HepG2 (cell line): ENCODE measurements around the gene SAPCD2. TPM values are rescaled to one million over a fixed set of nuclear protein-coding genes. Genes with fewer than 3 reads are reported as not detected.

Source experiments
- ATAC-seq: fragments of 200-7000 bp; cut with Tn5 transposase; 3 replicates; pipeline ENCODE4 v1.9.1; 2020; ENCODE audit warnings: mild to moderate bottlenecking, moderate library complexity
- BruUV-seq: library from RNA; stranded (reverse); fragments of 400-500 nt; replicated peaks from 2 replicates; lab custom pipeline; 2021; lab: Mats Ljungman, UMichigan
- CTCF ChIA-PET: fragments of 300-600 bp; formaldehyde crosslinking; extraction: SDS; loops from one replicate; lab custom pipeline; 2021; ENCODE audit warnings: low total read pairs, inconsistent platforms, low intra/inter-chr PET ratio; lab: Yijun Ruan, JAX
- POLR2A ChIA-PET: fragments of 350-600 bp; sonication (Branson Sonifier 250); formaldehyde crosslinking; loops from one replicate; lab custom pipeline; 2020; ENCODE audit warnings: antibody characterized with exemption, inconsistent platforms; lab: Yijun Ruan, JAX
- DNase-seq: peaks from one replicate; pipeline ENCODE4 v3.0.0-alpha.2; 2015; ENCODE audit warnings: low spot score
- FAIRE-seq: peaks from 3 replicates; lab custom pipeline; 2011; peaks lifted over from hg19 to GRCh38; lab: Jason Lieb, UNC
- H2AFZ ChIP-seq: one replicate; pipeline ENCODE4 v1.6.1; 2011; ENCODE audit warnings: low read length, inconsistent platforms
- H3K27ac ChIP-seq: fragments of 300-600 bp; 3 replicates; pipeline ENCODE4 v1.8.0; 2011; ENCODE audit warnings: mixed run types, mild to moderate bottlenecking, mixed read lengths, low read length, inconsistent platforms; ENCODE audit not compliant: insufficient read depth; ENCODE audit errors: extremely low read length
- H3K27me3 ChIP-seq, 2 experiments: fragments of 200-600 bp in 1 of 2; 2 replicates in 1 of 2; 3 replicates in 1 of 2; pipeline versions ENCODE4 v1.6.0 to v1.8.0; 2011; ENCODE audit warnings: low read length in 2 of 2, mild to moderate bottlenecking in 2 of 2, moderate library complexity in 2 of 2, inconsistent platforms in 1 of 2; ENCODE audit not compliant: insufficient read depth in 2 of 2, control insufficient read depth in 1 of 2
- H3K36me3 ChIP-seq, 2 experiments: fragments of 200-600 bp in 1 of 2; replicated peaks in 1 of 2; 2 replicates in 1 of 2; 3 replicates in 1 of 2; pipeline versions ENCODE4 v1.5.1 to v1.8.0; 2011; ENCODE audit warnings: low read length in 2 of 2, inconsistent platforms in 1 of 2; ENCODE audit not compliant: insufficient read depth in 2 of 2, control insufficient read depth in 1 of 2
- H3K4me1 ChIP-seq: 2 replicates; pipeline ENCODE4 v1.5.1; 2012; ENCODE audit warnings: low read length, inconsistent platforms; ENCODE audit not compliant: insufficient read depth
- H3K4me2 ChIP-seq: 2 replicates; pipeline ENCODE4 v1.6.0; 2011; ENCODE audit warnings: low read depth, low read length, inconsistent platforms
- H3K4me3 ChIP-seq, 3 experiments: fragments of 200-600 bp in 1 of 3; sonication (generic), shearing (Covaris generic) in 1 of 3; replicated peaks in 1 of 3; 2 replicates each; pipeline ENCODE4 v1.5.1; 2011 to 2016; ENCODE audit warnings: low read length in 3 of 3, inconsistent platforms in 2 of 3, low read depth in 2 of 3, mild to moderate bottlenecking in 2 of 3, control low read depth in 1 of 3, mixed read lengths in 1 of 3; ENCODE audit not compliant: insufficient read depth in 1 of 3
- H3K79me2 ChIP-seq: one replicate; pipeline ENCODE4 v1.6.1; 2011; ENCODE audit warnings: low read length, inconsistent platforms; ENCODE audit not compliant: insufficient read depth
- H3K9ac ChIP-seq: 2 replicates; pipeline ENCODE4 v1.6.0; 2011; ENCODE audit warnings: mild to moderate bottlenecking, low read depth, low read length, inconsistent platforms; ENCODE audit not compliant: insufficient read depth
- H3K9me3 ChIP-seq: 2 replicates; pipeline ENCODE4 v1.5.1; 2012; ENCODE audit warnings: mild to moderate bottlenecking, low read length
- H4K20me1 ChIP-seq: 2 replicates; pipeline ENCODE4 v1.6.0; 2011; ENCODE audit warnings: inconsistent platforms, mild to moderate bottlenecking, low read length, moderate library complexity; ENCODE audit not compliant: insufficient read depth
- ATM ChIP-seq: fragments of 450-650 bp; IDR thresholded peaks from 2 replicates; pipeline ENCODE4 v1.7.1; 2017; ENCODE audit warnings: mild to moderate bottlenecking, borderline replicate concordance
- DBP ChIP-seq: sonication (generic); formaldehyde crosslinking; IDR thresholded peaks from 2 replicates; pipeline ENCODE4 v1.4.0; 2020; ENCODE audit warnings: missing genetic modification reagents; ENCODE audit errors: not compliant biosample characterization
- GABPB1 ChIP-seq: IDR thresholded peaks from 2 replicates; pipeline ENCODE4 v1.6.1; 2016; ENCODE audit warnings: mild to moderate bottlenecking, missing genetic modification reagents, moderate library complexity, missing compliant biosample characterization
- IKZF1 ChIP-seq: fragments of 450-650 bp; IDR thresholded peaks from 2 replicates; pipeline ENCODE4 v1.7.1; 2016
- JDP2 ChIP-seq: sonication (generic); formaldehyde crosslinking; IDR thresholded peaks from 2 replicates; pipeline ENCODE4 v1.8.1; 2022; ENCODE audit warnings: missing genetic modification reagents, borderline replicate concordance
- MLLT10 ChIP-seq: sonication (generic); formaldehyde crosslinking; IDR thresholded peaks from 2 replicates; pipeline ENCODE4 v1.4.0; 2020; ENCODE audit warnings: missing genetic modification reagents
- MLX ChIP-seq: IDR thresholded peaks from 2 replicates; pipeline ENCODE4 v1.6.1; 2016
- PHF5A ChIP-seq: IDR thresholded peaks from one replicate; pipeline ENCODE4 v1.6.1; 2018; ENCODE audit warnings: low read depth, missing genetic modification reagents; ENCODE audit not compliant: unreplicated experiment
- PHF8 ChIP-seq: sonication (generic); formaldehyde crosslinking; IDR thresholded peaks from 2 replicates; pipeline ENCODE4 v1.5.0; 2020; ENCODE audit warnings: missing genetic modification reagents
- TGIF2 ChIP-seq: IDR thresholded peaks from 2 replicates; pipeline ENCODE4 v1.6.1; 2016; ENCODE audit warnings: control low read depth, missing compliant biosample characterization
- ZBTB38 ChIP-seq: sonication (generic); formaldehyde crosslinking; IDR thresholded peaks from 2 replicates; pipeline ENCODE4 v1.5.1; 2020; ENCODE audit warnings: mild to moderate bottlenecking, missing genetic modification reagents
- ZNF503 ChIP-seq: sonication (generic); formaldehyde crosslinking; IDR thresholded peaks from 2 replicates; pipeline ENCODE4 v1.4.0; 2020; ENCODE audit warnings: missing genetic modification reagents
- ZNF616 ChIP-seq: sonication (generic); formaldehyde crosslinking; IDR thresholded peaks from 2 replicates; pipeline ENCODE4 v1.5.0; 2020; ENCODE audit warnings: low read depth, mild to moderate bottlenecking, missing genetic modification reagents
- ZNF704 ChIP-seq: sonication (generic); formaldehyde crosslinking; IDR thresholded peaks from 2 replicates; pipeline ENCODE4 v1.8.1; 2023; ENCODE audit warnings: mild to moderate bottlenecking, inconsistent platforms, moderate library complexity, missing genetic modification reagents, borderline replicate concordance
- ZSCAN20 ChIP-seq: sonication (generic); formaldehyde crosslinking; IDR thresholded peaks from 2 replicates; pipeline ENCODE4 v1.4.0; 2020; ENCODE audit warnings: missing genetic modification reagents, mild to moderate bottlenecking, borderline replicate concordance
- WGBS: methylation state at CpG from one replicate; pipeline ENCODE4 v1.1.6; 2017; ENCODE audit warnings: low lambda C conversion rate; 5-methylcytosine and 5-hydroxymethylcytosine counted together
- in situ Hi-C: cut with HindIII; loops from 2 replicates; pipeline ENCODE4 v1.10.0; 2017; ENCODE audit warnings: low pct_unique_long_range_greater_than_20kb; ENCODE audit not compliant: extremely low pct_ligation_motif_present
- intact Hi-C: fragments of 100-400 bp; cut with micrococcal nuclease; formaldehyde crosslinking; loops from one replicate; pipeline ENCODE4 v1.10.0; 2022; ENCODE audit not compliant: unreplicated experiment
- polyA plus RNA-seq, 8 experiments: library from polyadenylated mRNA; depleted of rRNA in 3 of 8; stranded (reverse) in 7 of 8; unstranded in 1 of 8; fragments of >200 nt; fragmentation: Illumina TruSeq in 4 of 8; extraction: Trizol in 4 of 8; gene quantifications; 2 replicates each; pipeline versions ENCODE4 v1.2.1 to v1.2.3, GENCODE V29; 2011 to 2016; ENCODE audit warnings: low read depth in 4 of 8, missing spikeins in 1 of 8, mixed read lengths in 1 of 8; ENCODE audit not compliant: insufficient read depth in 1 of 8
- total RNA-seq, 5 experiments: library from RNA; depleted of rRNA; stranded (reverse); fragments of >200 nt; fragmentation: Illumina TruSeq; extraction: Trizol; gene quantifications; 2 replicates each; pipeline ENCODE4 v1.2.3, GENCODE V29; 2016; ENCODE audit warnings: low read depth in 1 of 5

Gene SAPCD2
- total and polyA plus RNA-seq, 2 of the 13 experiments (the other 11 are each of a cell fraction or from before 2014, with no cell fraction given) = 21.9 to 42.8 TPM

- TF ChIP-seq DBP (CRISPR knock-in tag) = peak; percentile 55
These were observed 15.4 kb downstream of the SAPCD2 start (continued) for GRCh38 chr9:137054932-137055384.

GRCh38 chr9:137053944-137054931, 16.1 kb downstream of the SAPCD2 start, which contains the start of gene ENTPD2:
TSS of gene ENTPD2 (minus strand) at chr9:137054061. CDS start at chr9:137053997, 64 bp downstream.
- no peak within 1 kb of the TSS for H2AFZ ChIP-seq
- no peaks in the 10 kb centered on the region; the same call in 1 of the 2 replicates for H4K20me1 ChIP-seq
- peaks cover 56% of the 10 kb centered on the region for H3K4me1 ChIP-seq
- peak within 1 kb of the TSS; percentile 84 for H3K4me2 ChIP-seq
- H3K27me3 ChIP-seq = no peaks in the 10 kb centered on the region; a peak in 2 of 5 replicates
- intact Hi-C loops = no loop called here
- peak within 1 kb of the TSS; percentile 64 to 84 (median 70) for H3K4me3 ChIP-seq
- no peaks in the 10 kb centered on the region for H3K9me3 ChIP-seq
- H3K9ac ChIP-seq = peak within 1 kb of the TSS; percentile 82
- DNase-seq = peak; percentile 35
- 1% methylated on average over 9 of the region's 90 CpGs for WGBS
- BruUV-seq = TSS peak; percentile 75
- POLR2A ChIA-PET = interaction anchor here (0.7 to 4.4 kb wide), 12 partner anchors 10 to 255 kb away, joined by 3 to 55 read pairs (median 6); partner anchors contain the start of genes MAN1B1, SAPCD2, TUBB4B and UAP1L1
- in situ Hi-C loops = no loop called here
- peaks cover 9% of the 10 kb centered on the region for H3K79me2 ChIP-seq
- peak; percentile 35 for ATAC-seq
- no peak for FAIRE-seq
- H3K36me3 ChIP-seq = no peaks in the 10 kb centered on the region
- peak within 1 kb of the TSS; percentile 96 for H3K27ac ChIP-seq
- CTCF ChIA-PET = interaction anchor here (0.6 to 1.5 kb wide), 2 partner anchors 10 to 25 kb away, joined by 3 to 4 read pairs; no protein-coding TSS in a partner anchor
- TF ChIP-seq IKZF1 (no peak), JDP2 (CRISPR knock-in tag) (no peak; the same call in 1 of the 2 replicates), ZNF503 (CRISPR knock-in tag) (peak; percentile 41; the same call in 1 of the 2 replicates), ZSCAN20 (CRISPR knock-in tag) (0 out of 2 replicates have a peak, but pooled peaks have one; percentile 42), MLLT10 (CRISPR knock-in tag) (no peak), ZBTB38 (CRISPR knock-in tag) (peak; percentile 57; the same call in 1 of the 2 replicates), ZNF616 (CRISPR knock-in tag) (peak; percentile 18; the same call in 1 of the 2 replicates), ATM (no peak), PHF5A (no peak), TGIF2 (CRISPR knock-in tag) (0 out of 2 replicates have a peak, but pooled peaks have one; percentile 39), GABPB1 (CRISPR knock-in tag) (peak; percentile 62; the same call in 1 of the 2 replicates), PHF8 (CRISPR knock-in tag) (peak; percentile 53), ZNF704 (CRISPR knock-in tag) (peak; percentile 11; the same call in 1 of the 2 replicates), MLX (no peak)
